GM23248 (cell line): ENCODE data around the gene PHF23. TPM values are rescaled to one million over a fixed set of nuclear protein-coding genes. Genes with fewer than 3 reads are reported as not detected.
A peak's percentile ranks its signal among the peaks of the same experiment; 100 is the strongest.

Source experiments
- DNase-seq: peaks from one replicate; pipeline ENCODE4 v3.0.0-alpha.2; 2015
- H2AFZ ChIP-seq: fragments of 200-600 bp; sonication (generic); 2 replicates; pipeline ENCODE4 v1.6.1; 2016; ENCODE audit warnings: antibody characterized with exemption
- H3F3A ChIP-seq: fragments of 200-600 bp; sonication (generic); 2 replicates; pipeline ENCODE4 v1.6.1; 2016; ENCODE audit warnings: mild to moderate bottlenecking, antibody characterized with exemption, mixed run types; ENCODE audit not compliant: insufficient read depth
- H3K27ac ChIP-seq: fragments of 200-600 bp; sonication (generic); 2 replicates; pipeline ENCODE4 v1.5.1; 2016; ENCODE audit warnings: mild to moderate bottlenecking
- H3K27me3 ChIP-seq: fragments of 200-600 bp; sonication (generic); replicated peaks from 2 replicates; pipeline ENCODE4 v1.6.1; 2016; ENCODE audit warnings: mild to moderate bottlenecking; ENCODE audit not compliant: insufficient read depth
- H3K36me3 ChIP-seq: fragments of 200-600 bp; sonication (generic); 2 replicates; pipeline ENCODE4 v1.6.1; 2016; ENCODE audit warnings: low read depth, mild to moderate bottlenecking
- H3K4me1 ChIP-seq: fragments of 200-600 bp; sonication (generic); 2 replicates; pipeline ENCODE4 v1.6.1; 2016; ENCODE audit warnings: mild to moderate bottlenecking; ENCODE audit not compliant: insufficient read depth
- H3K4me2 ChIP-seq: fragments of 200-600 bp; sonication (generic); one replicate; pipeline ENCODE4 v1.6.1; 2016; ENCODE audit warnings: mild to moderate bottlenecking; ENCODE audit not compliant: unreplicated experiment
- H3K4me3 ChIP-seq: fragments of 200-600 bp; sonication (generic); 2 replicates; pipeline ENCODE4 v1.5.1; 2016; ENCODE audit warnings: mild to moderate bottlenecking
- H3K79me2 ChIP-seq: fragments of 200-600 bp; sonication (generic); 2 replicates; pipeline ENCODE4 v1.6.1; 2016; ENCODE audit warnings: mild to moderate bottlenecking; ENCODE audit not compliant: insufficient read depth
- H3K9ac ChIP-seq: fragments of 200-600 bp; sonication (generic); 2 replicates; pipeline ENCODE4 v1.6.1; 2016; ENCODE audit warnings: mild to moderate bottlenecking
- H3K9me2 ChIP-seq: fragments of 200-600 bp; sonication (generic); 2 replicates; pipeline ENCODE4 v1.6.1; 2016; ENCODE audit warnings: mixed run types, mild to moderate bottlenecking, moderate library complexity; ENCODE audit not compliant: insufficient read depth
- H3K9me3 ChIP-seq: fragments of 200-600 bp; sonication (generic); one replicate; pipeline ENCODE4 v1.6.1; 2017; ENCODE audit warnings: low read depth
- H4K20me1 ChIP-seq: fragments of 200-600 bp; sonication (generic); 2 replicates; pipeline ENCODE4 v1.6.0; 2016; ENCODE audit not compliant: insufficient read depth
- EZH2 ChIP-seq: fragments of 200-600 bp; sonication (generic); IDR thresholded peaks from 2 replicates; pipeline ENCODE4 v1.6.1; 2018; ENCODE audit warnings: antibody characterized with exemption, mild to moderate bottlenecking; ENCODE audit not compliant: insufficient read depth, poor library complexity, severe bottlenecking
- EZH2phosphoT487 ChIP-seq: fragments of 200-600 bp; sonication (generic); IDR thresholded peaks from 2 replicates; pipeline ENCODE4 v1.6.1; 2018; ENCODE audit warnings: antibody characterized with exemption, moderate library complexity, mild to moderate bottlenecking, low read depth; ENCODE audit not compliant: insufficient read depth
- WGBS, 2 experiments: methylation state at CpG; one replicate each; pipeline ENCODE4 v1.1.6; 2015 to 2017; ENCODE audit warnings: low lambda C conversion rate in 2 of 2, low coverage in 1 of 2; ENCODE audit errors: missing lambda C conversion rate in 2 of 2; 5-methylcytosine and 5-hydroxymethylcytosine counted together
- in situ Hi-C: fragments of 300-500 bp; cut with MboI; formaldehyde crosslinking; loops from 2 replicates; pipeline ENCODE4 v1.15.0; 2020
- polyA plus RNA-seq: library from polyadenylated mRNA; unstranded; fragments of >200 nt; fragmentation: Nextera tagmentation; extraction: Ambion mirVana; gene quantifications from 2 replicates; pipeline ENCODE4 v1.2.1, GENCODE V29; 2016
- total RNA-seq: library from RNA; depleted of rRNA; stranded (reverse); fragments of >200 nt; shearing (Covaris generic); gene quantifications from 2 replicates; pipeline ENCODE4 v1.2.3, GENCODE V29; 2014

Gene PHF23
- total and polyA plus RNA-seq, 2 experiments from 2014 or later, result 32.0 to 45.6 TPM

- peak overlapping the region; percentile 84 for H3K4me2 ChIP-seq
- WGBS, 2 experiments, result 10 to 12% methylated on average over 38 to 44 of the region's 54 CpGs
- peak overlapping the region; percentile 85 for H2AFZ ChIP-seq
These were observed 21.6 kb upstream of the PHF23 start for GRCh38 chr17:7260651-7261378.

GRCh38 chr17:7260151-7260550 is 20.9 kb upstream of the PHF23 start:
- no peak for TF ChIP-seq EZH2phosphoT487
- no peak for TF ChIP-seq EZH2
- no peaks in the 10 kb centered on the region for H3K9me3 ChIP-seq
- DNase-seq, result no peak
- peaks cover 18% of the 10 kb centered on the region; the same call in 1 of the 2 replicates for H3K36me3 ChIP-seq
- no peak overlapping the region for H2AFZ ChIP-seq
- H3K9ac ChIP-seq, result no peak overlapping the region
- peaks cover 19% of the 10 kb centered on the region for H3K4me1 ChIP-seq
- H4K20me1 ChIP-seq, result no peaks in the 10 kb centered on the region
- WGBS, 2 experiments, result 75 to 100% methylated on average over 3 to 4 of the region's 4 CpGs
- in situ Hi-C loops, result no loop called here
- H3K4me2 ChIP-seq, result no peak overlapping the region
- no peaks in the 10 kb centered on the region for H3K9me2 ChIP-seq
- no peak overlapping the region for H3K4me3 ChIP-seq
- H3F3A ChIP-seq, result peaks cover 18% of the 10 kb centered on the region
- H3K79me2 ChIP-seq, result 0 out of 2 replicates have a peak, but pooled peaks cover 2% of the 10 kb centered on the region
- no peak overlapping the region for H3K27ac ChIP-seq
- no peaks in the 10 kb centered on the region for H3K27me3 ChIP-seq

More at GRCh38 chr17:7260651-7261378, 21.6 kb upstream of the PHF23 start:
- peak overlapping the region; percentile 65 for H3K4me3 ChIP-seq
- H3K9me2 ChIP-seq, result no peaks in the 10 kb centered on the region
- no peaks in the 10 kb centered on the region for H3K79me2 ChIP-seq
- H3K4me1 ChIP-seq, result peaks cover 19% of the 10 kb centered on the region
- H3F3A ChIP-seq, result peaks cover 19% of the 10 kb centered on the region
- no peak overlapping the region for H3K27ac ChIP-seq
- TF ChIP-seq EZH2 (no peak), EZH2phosphoT487 (no peak)
- no peaks in the 10 kb centered on the region for H3K27me3 ChIP-seq
- peak overlapping the region; percentile 75 for H3K9ac ChIP-seq
- no peaks in the 10 kb centered on the region for H3K9me3 ChIP-seq
- H4K20me1 ChIP-seq, result no peaks in the 10 kb centered on the region
- H3K36me3 ChIP-seq, result peaks cover 18% of the 10 kb centered on the region; the same call in 1 of the 2 replicates
- DNase-seq, result peak; percentile 58
- in situ Hi-C loops, result no loop called here

- no peaks in the 10 kb centered on the region for H3K9me2 ChIP-seq
- no peak overlapping the region for H3K4me3 ChIP-seq
- no peaks in the 10 kb centered on the region for H3K27me3 ChIP-seq
- no peak overlapping the region for H2AFZ ChIP-seq
- H3K9ac ChIP-seq, result no peak overlapping the region
- WGBS, 2 experiments, result 94 to 97% methylated on average over 6 of the region's 6 CpGs
- no peak overlapping the region for H3K27ac ChIP-seq
- peaks cover 9% of the 10 kb centered on the region for H3K79me2 ChIP-seq
- H3K36me3 ChIP-seq, result peaks cover 23% of the 10 kb centered on the region; the same call in 1 of the 2 replicates
- H3K9me3 ChIP-seq, result no peaks in the 10 kb centered on the region
- no peak overlapping the region for H3K4me2 ChIP-seq
- peaks cover 16% of the 10 kb centered on the region for H3K4me1 ChIP-seq
- in situ Hi-C loops, result no loop called here
- TF ChIP-seq EZH2phosphoT487 (no peak), EZH2 (no peak)
- peaks cover 16% of the 10 kb centered on the region for H3F3A ChIP-seq
- no peak for DNase-seq
- no peaks in the 10 kb centered on the region for H4K20me1 ChIP-seq
These were observed 20.3 kb upstream of the PHF23 start for GRCh38 chr17:7259555-7259889.

GRCh38 chr17:7258731-7259554 is 19.7 kb upstream of the PHF23 start:
- DNase-seq, result peak; percentile 82
- Histone ChIP-seq H3K9ac (no peak overlapping the region), H3K27me3 (no peaks in the 10 kb centered on the region), H2AFZ (no peak overlapping the region), H3K79me2 (peaks cover 14% of the 10 kb centered on the region), H3K4me1 (peaks cover 10% of the 10 kb centered on the region), H3K4me3 (no peak overlapping the region), H3K27ac (no peak overlapping the region; the same call in 1 of the 2 replicates), H3F3A (peaks cover 11% of the 10 kb centered on the region), H3K36me3 (peaks cover 29% of the 10 kb centered on the region), H3K4me2 (no peak overlapping the region), H4K20me1 (no peaks in the 10 kb centered on the region), H3K9me2 (no peaks in the 10 kb centered on the region), H3K9me3 (no peaks in the 10 kb centered on the region)
- in situ Hi-C loops, result no loop called here
- WGBS, 2 experiments, result 69 to 80% methylated on average over 7 of the region's 7 CpGs
- TF ChIP-seq EZH2phosphoT487 (no peak), EZH2 (no peak)
